Pancreas (tissue), 10 donors: Measurements from ENCODE around the gene ANKRD63. TPM values are rescaled to one million over a fixed set of nuclear protein-coding genes. Genes with fewer than 3 reads are reported as not detected.
A peak's percentile ranks its signal among the peaks of the same experiment; 100 is the strongest.

ENCODE experiments used
- ATAC-seq, 4 donors: fragments of 200-7000 bp; cut with Tn5 transposase; one replicate each; pipeline versions ENCODE4 v1.8.0 to v1.9.1; 2020; ENCODE audit warnings: mild to moderate bottlenecking in 4 of 4, moderate library complexity in 4 of 4
- DNase-seq, 6 donors: peaks; one replicate each; pipeline ENCODE4 v3.0.0-alpha.2; 2020
- FAIRE-seq: peaks from 2 replicates; lab custom pipeline; 2012; peaks lifted over from hg19 to GRCh38; lab: Jason Lieb, UNC
- H3K27ac ChIP-seq, 4 donors: fragments of 200-600 bp; sonication (generic); 1 replicate in 3 of 4; 2 replicates in 1 of 4; pipeline versions ENCODE4 v1.5.0 to v1.8.0; 2020
- H3K27me3 ChIP-seq, 4 donors: fragments of 200-600 bp; one replicate each; pipeline ENCODE4 v1.8.0; 2021
- H3K36me3 ChIP-seq, 3 donors: fragments of 200-600 bp; sonication (generic) in 1 of 3; one replicate each; pipeline versions ENCODE4 v1.5.0 to v1.8.0; 2020 to 2021
- H3K4me1 ChIP-seq, 3 donors: fragments of 200-600 bp; one replicate each; pipeline ENCODE4 v1.8.0; 2021
- H3K4me3 ChIP-seq, 4 donors: fragments of 200-600 bp; sonication (generic) in 2 of 4; one replicate each; pipeline versions ENCODE4 v1.5.0 to v1.8.0; 2020 to 2021
- H3K9me3 ChIP-seq, 4 donors: fragments of 200-600 bp; one replicate each; pipeline ENCODE4 v1.8.0; 2021
- WGBS, 2 donors: extraction: QIAGEN DNeasy Blood & Tissue Kit; methylation state at CpG; one replicate each; pipeline ENCODE4 v1.1.7; 2013; 5-methylcytosine and 5-hydroxymethylcytosine counted together
- intact Hi-C, 3 donors: fragments of 100-400 bp; cut with DNase I; formaldehyde crosslinking; loops; one replicate each; pipeline versions ENCODE4 v1.11.1 to v1.14.2; 2022
- polyA plus RNA-seq, 2 donors: library from polyadenylated mRNA; stranded (reverse); fragments of 200-250 nt; gene quantifications; one replicate each; pipeline ENCODE4 v1.2.3, GENCODE V29; 2013
- total RNA-seq, 6 donors: library from RNA; stranded (reverse); fragmentation: NEBNext Ultra II Directional in 4 of 6; extraction: Animal tissue kit (Norgen Biotek cat#: 25700) in 4 of 6; gene quantifications; one replicate each; pipeline versions ENCODE4 v1.2.1 to v1.2.4, GENCODE V29; 2021 to 2023
- TF ChIP-seq, protein P1 (sequence below), 4 donors: fragments of 200-600 bp; sonication (generic) in 3 of 4; IDR thresholded peaks; one replicate each; pipeline versions ENCODE4 v1.5.0 to v1.8.0; 2021; ENCODE audit warnings: antibody characterized with exemption in 4 of 4
- donor health status: healthy with polysubstance abuse.
- donor health status: DM: no; HTN: no; CAD: no; lungs with moderate emphysema.
- donor health status: DM: no; HTN: no; CAD: no.
- donor health status: control.
- donor health status: control.
- donor health status: Bipolar disorder and iron deficiency.
- donor health status: DM: yes; HTN: yes; CAD: no.
- donor health status: DM: no; HTN: no; CAD: no.
- donor health status: DM: no; HTN: no; CAD: no.
- donor health status: DM: yes; HTN: yes; CAD: no.

The ANKRD63 gene
- total and polyA plus RNA-seq, 8 donors, result not detected

DNA sequence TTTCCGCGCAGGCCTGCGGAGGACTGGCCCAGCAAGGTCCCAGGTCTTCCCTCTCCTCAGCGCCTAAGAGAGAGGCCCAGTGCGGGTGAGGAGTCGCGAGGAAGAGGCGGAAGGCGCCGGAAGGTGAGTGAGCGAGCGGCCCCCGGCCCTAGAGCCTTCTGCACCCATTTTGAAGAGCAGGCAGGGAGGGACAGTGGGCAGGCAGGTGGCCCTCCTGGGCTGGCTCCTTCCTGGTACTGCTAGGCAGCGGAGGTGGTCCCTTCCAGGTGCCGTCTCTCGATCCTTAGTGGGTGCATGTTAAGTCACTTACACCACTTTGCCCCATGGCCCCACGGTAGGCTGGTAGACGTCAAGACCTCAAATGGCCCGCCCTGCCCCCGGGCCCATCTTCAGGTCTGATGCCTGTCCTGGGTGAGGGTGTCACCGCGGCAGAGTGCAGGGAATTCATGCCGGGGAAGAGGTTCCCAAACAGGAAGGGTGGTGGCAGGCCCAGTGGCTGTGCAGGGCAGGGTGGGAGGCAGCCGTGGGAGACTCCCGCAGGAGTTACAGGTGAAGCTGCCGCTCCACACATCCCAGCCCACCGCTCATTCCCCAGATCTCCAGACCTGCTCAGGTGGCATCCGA lies 29.6 kb downstream of the ANKRD63 start:
- Histone ChIP-seq H3K36me3 (no peaks in the 10 kb centered on the region), H3K4me1 (peaks cover 0 to 10% (median 0%) of the 10 kb centered on the region in 3 donors), H3K4me3 (peak overlapping the region; percentile 44 to 86 (median 62)), H3K27ac (peak overlapping the region in 3 of 4 donors; percentile 31 to 58 (median 47)), H3K27me3 (no peaks in the 10 kb centered on the region), H3K9me3 (no peaks in the 10 kb centered on the region)
- 22 to 25% methylated on average over 27 to 28 of the region's 28 CpGs for WGBS, 2 donors
- FAIRE-seq (no peak), ATAC-seq (no peak), DNase-seq (peak in 1 of 6 donors; percentile 75)
- intact Hi-C loops, result no loop called here
- TF ChIP-seq, protein P1, sequence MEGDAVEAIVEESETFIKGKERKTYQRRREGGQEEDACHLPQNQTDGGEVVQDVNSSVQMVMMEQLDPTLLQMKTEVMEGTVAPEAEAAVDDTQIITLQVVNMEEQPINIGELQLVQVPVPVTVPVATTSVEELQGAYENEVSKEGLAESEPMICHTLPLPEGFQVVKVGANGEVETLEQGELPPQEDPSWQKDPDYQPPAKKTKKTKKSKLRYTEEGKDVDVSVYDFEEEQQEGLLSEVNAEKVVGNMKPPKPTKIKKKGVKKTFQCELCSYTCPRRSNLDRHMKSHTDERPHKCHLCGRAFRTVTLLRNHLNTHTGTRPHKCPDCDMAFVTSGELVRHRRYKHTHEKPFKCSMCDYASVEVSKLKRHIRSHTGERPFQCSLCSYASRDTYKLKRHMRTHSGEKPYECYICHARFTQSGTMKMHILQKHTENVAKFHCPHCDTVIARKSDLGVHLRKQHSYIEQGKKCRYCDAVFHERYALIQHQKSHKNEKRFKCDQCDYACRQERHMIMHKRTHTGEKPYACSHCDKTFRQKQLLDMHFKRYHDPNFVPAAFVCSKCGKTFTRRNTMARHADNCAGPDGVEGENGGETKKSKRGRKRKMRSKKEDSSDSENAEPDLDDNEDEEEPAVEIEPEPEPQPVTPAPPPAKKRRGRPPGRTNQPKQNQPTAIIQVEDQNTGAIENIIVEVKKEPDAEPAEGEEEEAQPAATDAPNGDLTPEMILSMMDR (IDR thresholded peaks at IDR 0.05), result no peak

DNA sequence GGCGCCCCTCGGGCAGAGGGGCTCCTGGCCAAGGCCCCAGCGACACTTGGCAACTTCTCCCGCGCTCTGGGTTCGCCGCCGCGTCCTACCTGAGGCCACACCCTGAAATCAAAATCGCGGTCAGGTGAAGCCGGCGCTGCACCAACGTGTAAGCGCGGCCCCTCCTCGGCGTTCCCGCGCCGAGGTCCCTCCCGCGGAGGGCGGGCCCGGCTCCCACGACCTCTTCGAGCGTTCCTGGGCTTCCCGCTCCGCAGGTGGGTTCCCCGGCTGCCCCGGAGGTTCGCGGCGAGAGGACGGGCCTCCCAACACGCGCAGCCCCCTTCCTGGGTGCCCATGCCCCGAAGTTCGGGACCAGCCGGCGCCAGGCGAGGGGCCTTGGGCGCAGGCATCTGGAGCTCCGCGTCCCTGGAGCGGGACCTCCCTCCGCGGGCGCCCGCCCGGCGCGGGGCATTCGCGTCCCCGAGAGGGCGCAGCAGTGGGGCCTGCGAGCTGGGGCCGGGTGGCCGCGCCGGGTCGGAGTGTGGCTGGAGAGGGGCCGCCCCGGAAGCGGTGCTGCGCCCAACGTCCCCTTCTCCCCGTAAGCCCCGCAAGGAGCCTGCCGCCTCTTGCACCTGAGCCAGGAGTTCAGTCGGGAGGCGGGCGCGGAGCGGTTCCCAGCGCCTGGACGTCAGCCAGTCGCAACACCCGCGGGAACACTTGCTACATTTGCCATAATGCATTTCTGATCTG lies 30.3 kb downstream of the ANKRD63 start:
- FAIRE-seq (no peak), DNase-seq (peak in 5 of 6 donors; percentile 49 to 87 (median 72)), ATAC-seq (peak; percentile 70 to 89 (median 81))
- intact Hi-C loops, result no loop called here
- Histone ChIP-seq H3K9me3 (no peaks in the 10 kb centered on the region), H3K27me3 (no peaks in the 10 kb centered on the region), H3K27ac (peak overlapping the region; percentile 31 to 58 (median 46)), H3K4me1 (peaks cover 0 to 10% (median 0%) of the 10 kb centered on the region in 3 donors), H3K4me3 (peak overlapping the region; percentile 44 to 86 (median 62)), H3K36me3 (no peaks in the 10 kb centered on the region)
- TF ChIP-seq, protein P1 (IDR thresholded peaks at IDR 0.05), result no peak
- WGBS, 2 donors, result 1% methylated on average over 52 to 82 of the region's 82 CpGs

DNA sequence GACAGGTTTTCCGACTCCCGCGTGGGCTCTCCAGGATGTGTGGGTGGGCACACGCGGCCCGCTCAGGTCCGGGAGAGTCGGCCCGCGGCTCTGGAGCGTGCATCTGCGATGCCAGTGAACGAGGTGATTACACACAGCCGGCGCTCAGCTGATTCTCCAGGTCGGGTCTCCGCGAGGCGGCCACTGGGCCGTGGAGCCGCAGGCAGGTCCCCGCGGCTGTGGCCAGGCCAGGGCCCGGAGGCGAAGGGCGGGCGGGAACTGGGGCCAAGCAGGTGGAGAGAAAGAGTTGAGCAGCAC lies 30.8 kb downstream of the ANKRD63 start:
- Histone ChIP-seq H3K9me3 (no peaks in the 10 kb centered on the region), H3K36me3 (no peaks in the 10 kb centered on the region), H3K4me1 (peaks cover 0 to 10% (median 0%) of the 10 kb centered on the region in 3 donors), H3K27ac (peak overlapping the region in 3 of 4 donors; percentile 31 to 58 (median 44)), H3K4me3 (peak overlapping the region; percentile 44 to 86 (median 62)), H3K27me3 (no peaks in the 10 kb centered on the region)
- TF ChIP-seq, protein P1 (IDR thresholded peaks at IDR 0.05), result no peak
- WGBS, 2 donors, result 25 to 26% methylated on average over 25 to 27 of the region's 27 CpGs
- no peak for FAIRE-seq
- peak; percentile 30 to 60 (median 46) for ATAC-seq
- intact Hi-C loops, result no loop called here
- peak in 1 of 6 donors; percentile 84 for DNase-seq

- H3K36me3 ChIP-seq, result no peaks in the 10 kb centered on the region
- H3K4me3 ChIP-seq, result peak overlapping the region in 2 of 4 donors; percentile 50 to 86
- intact Hi-C loops, result no loop called here
- H3K27ac ChIP-seq, result peak overlapping the region in 1 of 4 donors; percentile 31
- no peaks in the 10 kb centered on the region for H3K27me3 ChIP-seq
- 86 to 88% methylated on average over 9 to 10 of the region's 10 CpGs for WGBS, 2 donors
- ATAC-seq (no peak), DNase-seq (peak in 1 of 6 donors; percentile 12), FAIRE-seq (no peak)
- no peaks in the 10 kb centered on the region for H3K9me3 ChIP-seq
- TF ChIP-seq, protein P1 (IDR thresholded peaks at IDR 0.05), result no peak
- peaks cover 0 to 10% (median 0%) of the 10 kb centered on the region in 3 donors for H3K4me1 ChIP-seq
These were observed 31.3 kb downstream of the ANKRD63 start for GRCh38 chr15:40251486-40252140.
